Endothelial cell of umbilical vein (primary cell): ENCODE results near the gene RAPGEF4. TPM values are rescaled to one million over a fixed set of nuclear protein-coding genes. Genes with fewer than 3 reads are reported as not detected.
A peak's percentile ranks its signal among the peaks of the same experiment; 100 is the strongest.

ENCODE experiments used
- BruUV-seq: library from RNA; stranded (reverse); fragments of 400-500 nt; replicated peaks from 2 replicates; lab custom pipeline; 2021; lab: Mats Ljungman, UMichigan
- CTCF ChIA-PET: fragments of 300-600, 350-600 bp; sonication (Branson Sonifier 250); formaldehyde crosslinking; loops from one replicate; lab custom pipeline; 2021; ENCODE audit warnings: antibody characterized with exemption, inconsistent platforms; lab: Charles Lee
- POLR2A ChIA-PET: fragments of 300-600, 350-600 bp; sonication (Branson Sonifier 250); formaldehyde crosslinking; loops from one replicate; lab custom pipeline; 2021; ENCODE audit warnings: antibody characterized with exemption, inconsistent platforms; lab: Charles Lee
- DNase-seq: peaks from one replicate; pipeline ENCODE4 v3.0.0-alpha.2; 2011; ENCODE audit warnings: low read depth, low spot score
- FAIRE-seq: peaks from 2 replicates; lab custom pipeline; 2011; peaks lifted over from hg19 to GRCh38; lab: Jason Lieb, UNC
- H2AFZ ChIP-seq: 2 replicates; pipeline ENCODE4 v1.6.0; 2012; ENCODE audit warnings: low read depth, low read length, control low read depth, inconsistent platforms
- H3K27ac ChIP-seq: 2 replicates; pipeline ENCODE4 v1.5.1; 2011; ENCODE audit warnings: low read depth, mild to moderate bottlenecking, control low read depth, low read length, moderate library complexity; ENCODE audit not compliant: insufficient read depth
- H3K27me3 ChIP-seq, 2 experiments: 2 replicates each; pipeline versions ENCODE4 v1.6.0 to v1.6.1; 2011; ENCODE audit warnings: low read length in 2 of 2, mixed read lengths in 1 of 2; ENCODE audit not compliant: control insufficient read depth in 2 of 2, insufficient read depth in 2 of 2
- H3K36me3 ChIP-seq, 2 experiments: 2 replicates in 1 of 2; 3 replicates in 1 of 2; pipeline ENCODE4 v1.5.1; 2011; ENCODE audit warnings: low read length in 2 of 2, mild to moderate bottlenecking in 1 of 2, moderate library complexity in 1 of 2; ENCODE audit not compliant: control insufficient read depth in 2 of 2, insufficient read depth in 2 of 2; ENCODE audit errors: extremely low read depth in 1 of 2
- H3K4me1 ChIP-seq: 3 replicates; pipeline ENCODE4 v1.5.1; 2011; ENCODE audit warnings: mild to moderate bottlenecking, low read length; ENCODE audit not compliant: control insufficient read depth, insufficient read depth; ENCODE audit errors: extremely low read depth
- H3K4me2 ChIP-seq: 2 replicates; pipeline ENCODE4 v1.6.1; 2011; ENCODE audit warnings: low read length, control low read depth, mixed read lengths; ENCODE audit not compliant: insufficient read depth
- H3K4me3 ChIP-seq, 3 experiments: fragments of 200-600 bp in 1 of 3; sonication (generic), shearing (Covaris generic) in 1 of 3; replicated peaks in 1 of 3; 2 replicates each; pipeline ENCODE4 v1.5.1; 2011 to 2016; ENCODE audit warnings: control low read depth in 3 of 3, low read length in 3 of 3, mild to moderate bottlenecking in 2 of 3, inconsistent platforms in 1 of 3, low read depth in 1 of 3, moderate library complexity in 1 of 3; ENCODE audit not compliant: insufficient read depth in 1 of 3
- H3K79me2 ChIP-seq: 2 replicates; pipeline ENCODE4 v1.6.0; 2012; ENCODE audit warnings: low read length, inconsistent platforms; ENCODE audit not compliant: control insufficient read depth, insufficient read depth
- H3K9ac ChIP-seq: replicated peaks from 2 replicates; pipeline ENCODE3; 2011; ENCODE audit warnings: low read length, control low read depth; ENCODE audit not compliant: insufficient read depth; ENCODE audit errors: extremely low read depth
- H3K9me1 ChIP-seq: replicated peaks from 3 replicates; pipeline ENCODE4 v1.6.0; 2011; ENCODE audit warnings: mild to moderate bottlenecking, low read length; ENCODE audit not compliant: control insufficient read depth, insufficient read depth; ENCODE audit errors: extremely low read depth
- H3K9me3 ChIP-seq: replicated peaks from 2 replicates; pipeline ENCODE4 v1.5.1; 2012; ENCODE audit warnings: low read length, inconsistent platforms; ENCODE audit not compliant: control insufficient read depth, insufficient read depth
- H4K20me1 ChIP-seq: replicated peaks from 2 replicates; pipeline ENCODE3; 2011; ENCODE audit warnings: mild to moderate bottlenecking, low read length; ENCODE audit not compliant: control insufficient read depth, insufficient read depth; ENCODE audit errors: extremely low read depth
- CTCF ChIP-seq, 2 donors: IDR thresholded peaks; 1 replicate in 1 of 2; 2 replicates in 1 of 2; pipeline ENCODE4 v1.5.1; 2011; ENCODE audit warnings: low read length in 2 of 2, mild to moderate bottlenecking in 2 of 2, moderate library complexity in 2 of 2, control low read depth in 1 of 2, inconsistent platforms in 1 of 2, low read depth in 1 of 2; ENCODE audit not compliant: insufficient read depth in 1 of 2; ENCODE audit errors: extremely low read depth in 1 of 2
- EZH2 ChIP-seq: IDR thresholded peaks from 2 replicates; pipeline ENCODE4 v1.6.1; 2012; ENCODE audit warnings: borderline replicate concordance, low read depth, mild to moderate bottlenecking, moderate library complexity, low read length, inconsistent platforms; ENCODE audit not compliant: severe bottlenecking
- FOS ChIP-seq: IDR thresholded peaks from 2 replicates; pipeline ENCODE4 v1.6.1; 2011; ENCODE audit warnings: mild to moderate bottlenecking, low read length, moderate library complexity, borderline replicate concordance; ENCODE audit not compliant: insufficient read depth
- GATA2 ChIP-seq: IDR thresholded peaks from 2 replicates; pipeline ENCODE4 v1.7.0; 2011; ENCODE audit warnings: low read depth, mild to moderate bottlenecking, moderate library complexity, mixed read lengths, low read length; ENCODE audit not compliant: insufficient read length, insufficient read depth
- JUN ChIP-seq: IDR thresholded peaks from 2 replicates; pipeline ENCODE4 v1.6.1; 2011; ENCODE audit warnings: borderline replicate concordance, low read depth; ENCODE audit not compliant: insufficient read length, insufficient read depth
- MAX ChIP-seq: IDR thresholded peaks from 2 replicates; pipeline ENCODE4 v1.6.1; 2011; ENCODE audit not compliant: insufficient read depth, insufficient read length
- MYC ChIP-seq: IDR thresholded peaks from one replicate; pipeline ENCODE4 v1.6.1; 2011; ENCODE audit warnings: mild to moderate bottlenecking, low read depth, low read length
- POLR2A ChIP-seq: IDR thresholded peaks from 2 replicates; pipeline ENCODE4 v1.6.1; 2012; ENCODE audit warnings: low read depth, mild to moderate bottlenecking, control low read depth, low read length
- POLR2AphosphoS5 ChIP-seq: IDR thresholded peaks from 2 replicates; pipeline ENCODE4 v1.6.1; 2012; ENCODE audit warnings: low read depth, mild to moderate bottlenecking, control low read depth, low read length, moderate library complexity; ENCODE audit not compliant: insufficient read depth
- dilution Hi-C: fragments of 300-500 bp; cut with MboI; formaldehyde crosslinking; loops from one replicate; pipeline ENCODE4 v1.15.0; 2019; ENCODE audit warnings: low sequenced_read_pairs; ENCODE audit not compliant: extremely low pct_ligation_motif_present
- intact Hi-C: fragments of 100-400 bp; cut with micrococcal nuclease; formaldehyde crosslinking; loops from one replicate; pipeline ENCODE4 v1.10.0; 2022
- polyA plus RNA-seq, 4 experiments: library from polyadenylated mRNA; depleted of rRNA in 3 of 4; stranded (reverse) in 3 of 4; unstranded in 1 of 4; fragments of >200 nt; gene quantifications; 2 replicates each; pipeline versions ENCODE4 v1.2.1 to v1.2.3, GENCODE V29; 2011 to 2012; ENCODE audit warnings: missing spikeins in 1 of 4
- total RNA-seq: library from RNA; stranded (reverse); gene quantifications from 2 replicates; pipeline ENCODE4 v1.2.3, GENCODE V29; 2021

RAPGEF4 gene
- total and polyA plus RNA-seq, 2 donors (not counting 3 experiments of a cell fraction or from before 2014, with no cell fraction given): 7.2 to 9.2 TPM

GRCh38 chr2:172736424-172737174 lies 954 bp downstream of the RAPGEF4 start:
- Histone ChIP-seq H3K4me1 (no peaks in the 10 kb centered on the region), H3K9me1 (no peaks in the 10 kb centered on the region), H3K27ac (no peak overlapping the region), H3K36me3 (no peaks in the 10 kb centered on the region), H3K27me3 (peaks cover 32 to 39% of the 10 kb centered on the region in 2 experiments), H4K20me1 (no peaks in the 10 kb centered on the region), H3K9ac (no peak overlapping the region), H3K79me2 (no peaks in the 10 kb centered on the region), H3K4me2 (peak overlapping the region; percentile 59), H3K4me3 (peak overlapping the region in 2 of 3 experiments; percentile 31 to 58), H3K9me3 (no peaks in the 10 kb centered on the region), H2AFZ (peak overlapping the region; percentile 71)
- TF ChIP-seq POLR2AphosphoS5 (no peak), CTCF (IDR thresholded peaks at IDR 0.05; ENCODE audit: extremely low read depth in 1 of 2, insufficient read depth in 1 of 2, low read depth in 1 of 2, low read length in 2 of 2) (no peak), JUN (no peak), POLR2A (no peak), MYC (no peak), EZH2 (no peak), MAX (no peak), FOS (no peak), GATA2 (no peak)
- intact Hi-C loops: no loop called here
- CTCF ChIA-PET: no interaction called here
- POLR2A ChIA-PET: no interaction called here
- dilution Hi-C loops: no loop called here
- DNase-seq: no peak
- no peak for FAIRE-seq
- BruUV-seq: no TSS peak
